GM20431 (cell line): ENCODE results near the gene PTPN13.
"Not testable (repeated sequence)": the region's sequence is repeated elsewhere in the genome, so short reads cannot be mapped to it uniquely, and the experiment has no call there.

Experiments
- in situ Hi-C: fragments of 300-500 bp; cut with MseI, MboI; formaldehyde crosslinking; loops from one replicate; pipeline ENCODE4 v1.15.0; 2020; ENCODE audit warnings: low sequenced_read_pairs; ENCODE audit not compliant: unreplicated experiment

PTPN13 gene

DNA sequence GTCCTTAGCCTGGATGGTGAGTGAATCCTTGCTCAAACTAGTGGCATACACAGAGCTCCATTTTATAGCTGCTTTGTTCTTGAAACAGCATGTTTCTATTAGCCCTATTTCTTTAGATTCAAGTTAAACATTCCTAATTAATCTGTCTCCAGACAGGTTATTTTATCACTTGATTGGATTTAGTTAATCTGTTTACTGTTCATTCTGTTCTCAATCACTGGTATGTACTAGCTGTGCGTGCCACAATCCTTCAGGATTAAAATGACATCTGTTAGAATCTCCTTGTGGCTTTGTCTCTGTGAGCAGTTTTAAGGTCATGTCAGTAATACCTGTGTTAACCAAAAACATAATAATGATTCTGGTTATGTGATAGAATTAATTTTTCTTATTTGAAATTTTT, 36.5 kb downstream of the PTPN13 start:
- in situ Hi-C loops = no loop called here

DNA sequence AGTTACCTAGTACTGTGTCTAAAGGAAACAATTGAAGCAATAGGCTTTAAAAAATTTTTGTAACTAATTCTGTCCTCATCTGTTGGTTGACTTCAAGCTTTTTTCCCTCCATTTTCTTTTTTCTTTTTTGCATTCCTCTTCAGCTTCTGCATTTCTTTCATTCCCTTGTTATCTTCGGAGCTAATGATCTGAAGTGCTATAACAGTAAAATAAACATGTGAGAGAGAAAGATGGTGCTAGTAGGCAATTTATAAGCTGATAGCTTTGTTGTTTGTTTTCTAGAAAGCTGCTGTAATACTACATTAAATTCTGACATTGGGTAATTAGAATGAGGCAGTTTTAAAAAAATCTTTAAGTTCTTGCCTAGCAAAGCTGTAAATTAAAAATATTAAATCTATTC, 37.1 kb downstream of the PTPN13 start:
- in situ Hi-C loops = no loop called here

DNA sequence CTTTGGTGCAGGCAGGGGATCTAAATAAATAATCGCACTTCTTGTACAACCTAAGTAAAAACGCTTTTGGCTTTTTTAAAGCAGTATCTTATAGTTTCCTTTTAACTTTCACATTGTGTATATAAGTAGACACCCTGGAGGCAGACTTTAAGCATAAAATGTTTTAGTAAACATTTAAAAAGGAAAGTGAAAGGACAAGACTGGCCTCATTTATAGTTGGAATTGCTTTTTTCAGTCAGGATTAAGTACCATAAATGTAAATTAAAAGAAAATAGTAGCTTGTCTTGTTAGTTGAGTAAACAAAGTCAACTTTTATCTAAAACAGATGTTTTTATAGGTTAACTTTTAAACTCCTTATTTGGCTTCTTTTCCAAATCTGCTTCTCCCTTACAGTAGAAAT, 39.7 kb downstream of the PTPN13 start:
- in situ Hi-C loops = no loop called here

DNA sequence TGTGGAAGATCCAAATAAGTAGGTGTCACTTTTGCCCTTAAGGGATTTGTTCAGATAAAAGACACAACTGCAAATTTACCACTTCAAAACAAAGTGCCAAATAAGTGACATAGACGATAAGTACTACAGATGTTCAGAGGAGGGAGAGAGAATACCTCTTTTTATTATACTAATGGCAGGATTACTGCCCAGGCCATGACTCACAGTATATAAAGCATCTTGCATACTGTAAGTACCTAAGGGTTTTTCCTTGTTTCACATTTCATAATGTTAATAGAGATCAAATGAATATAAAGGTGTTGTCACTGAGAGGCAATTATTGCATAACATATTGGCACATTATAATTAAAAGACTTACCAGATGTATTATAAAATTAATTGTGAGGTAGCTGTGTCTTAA, 46.4 kb downstream of the PTPN13 start:
- in situ Hi-C loops = no loop called here

DNA sequence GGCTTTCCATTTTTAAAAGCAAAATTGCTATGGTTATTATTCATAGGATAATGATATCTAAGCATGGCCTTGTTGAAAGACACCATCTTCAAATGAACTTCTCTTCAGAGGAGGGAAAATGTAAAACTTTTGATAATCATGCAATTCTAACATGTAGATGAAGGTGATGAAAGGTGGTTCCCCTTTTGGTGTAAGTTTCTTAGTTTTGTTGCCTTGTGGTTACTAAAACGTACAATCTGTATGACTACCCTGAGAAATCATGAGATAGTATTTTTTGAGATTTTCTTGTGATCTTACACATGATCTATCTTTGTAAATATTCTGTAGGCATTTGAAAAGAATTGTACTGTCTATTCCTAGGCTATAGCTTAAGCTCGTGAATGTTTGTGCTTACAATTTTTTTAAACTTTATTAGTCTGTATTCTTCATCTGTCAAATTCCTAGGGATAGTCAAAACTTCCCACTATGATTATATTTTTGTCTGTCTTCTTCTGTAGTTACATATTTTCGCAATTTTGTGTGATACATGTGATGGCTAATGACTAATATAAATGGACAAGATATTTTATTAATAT, 47.5 kb downstream of the PTPN13 start:
- in situ Hi-C loops = no loop called here

DNA sequence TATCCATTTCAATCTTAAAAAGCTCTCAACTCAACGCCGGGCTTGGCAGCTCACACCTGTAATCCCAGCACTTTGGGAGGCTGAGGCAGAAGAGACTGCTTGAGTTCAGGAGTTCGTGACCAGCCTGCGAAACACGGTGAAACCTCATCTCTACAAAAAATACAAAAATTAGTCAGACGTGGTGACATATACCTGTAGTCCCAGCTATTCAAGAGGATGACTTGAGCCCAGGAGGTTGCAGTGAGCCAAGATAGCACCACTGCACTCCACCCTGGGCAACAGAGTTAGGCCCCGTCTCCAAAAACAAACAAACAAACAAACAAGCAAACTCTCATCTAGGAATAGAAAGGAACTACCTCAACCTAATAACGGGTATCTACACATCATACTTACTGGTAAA, 50.8 kb downstream of the PTPN13 start:
- in situ Hi-C loops = no loop called here

DNA sequence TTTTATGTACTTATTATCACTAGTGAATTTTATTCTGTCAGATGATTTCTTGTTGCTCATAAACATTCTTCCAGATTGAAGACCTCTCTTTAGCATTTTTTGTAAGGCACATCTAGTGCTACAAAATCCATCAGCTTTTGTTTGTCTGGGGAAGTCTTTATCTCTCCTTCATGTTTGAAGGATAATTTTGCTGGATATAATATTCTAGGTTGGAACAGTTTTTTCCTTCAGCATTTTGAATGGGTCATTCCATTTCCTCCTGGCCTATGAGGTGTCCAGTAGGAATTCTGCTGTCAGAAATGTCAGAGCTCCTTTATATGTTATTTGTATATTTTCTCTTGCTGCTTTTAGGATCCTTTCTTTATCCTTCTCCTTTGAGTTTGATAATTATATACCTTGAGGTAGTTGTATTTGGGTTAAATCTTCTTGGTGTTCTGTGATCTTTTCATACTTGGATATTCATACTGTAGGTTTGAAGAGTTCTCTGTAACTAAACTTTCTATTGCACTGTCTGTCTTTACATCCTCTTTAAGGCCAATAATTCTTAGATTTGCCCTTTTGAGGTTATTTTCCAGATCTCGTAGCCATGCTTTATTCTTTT, 58.3 kb downstream of the PTPN13 start:
- in situ Hi-C loops = no loop called here

DNA sequence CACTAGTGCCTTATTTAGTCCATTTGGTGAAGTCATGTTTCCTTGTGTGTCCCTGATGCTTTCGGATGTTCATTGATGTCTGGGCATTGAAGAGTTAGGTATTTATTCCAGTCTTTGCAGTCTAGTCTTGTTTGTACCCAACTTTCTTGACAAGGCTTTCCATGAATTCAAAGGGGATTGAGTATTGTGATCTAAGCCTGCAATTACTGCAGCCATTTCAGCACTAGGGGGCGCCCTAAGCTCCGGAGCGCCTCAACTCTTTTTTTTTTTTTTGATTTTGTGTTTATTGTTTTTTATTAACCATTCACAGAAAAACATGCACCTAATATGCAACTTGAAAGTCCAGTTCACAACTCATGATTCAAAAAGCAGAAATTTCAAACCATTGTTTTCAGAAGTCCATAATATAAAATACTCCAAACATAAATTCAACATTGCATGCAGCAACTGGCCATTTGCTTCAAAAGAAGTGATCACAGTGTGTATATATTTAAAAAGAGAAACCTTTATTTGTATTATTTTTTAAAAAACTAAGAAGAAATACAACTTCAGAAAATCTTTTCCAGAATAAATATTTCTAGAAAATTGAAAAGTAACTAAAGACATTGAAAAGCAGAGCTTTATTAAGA, 59.2 kb downstream of the PTPN13 start:
- in situ Hi-C loops = no loop called here

DNA sequence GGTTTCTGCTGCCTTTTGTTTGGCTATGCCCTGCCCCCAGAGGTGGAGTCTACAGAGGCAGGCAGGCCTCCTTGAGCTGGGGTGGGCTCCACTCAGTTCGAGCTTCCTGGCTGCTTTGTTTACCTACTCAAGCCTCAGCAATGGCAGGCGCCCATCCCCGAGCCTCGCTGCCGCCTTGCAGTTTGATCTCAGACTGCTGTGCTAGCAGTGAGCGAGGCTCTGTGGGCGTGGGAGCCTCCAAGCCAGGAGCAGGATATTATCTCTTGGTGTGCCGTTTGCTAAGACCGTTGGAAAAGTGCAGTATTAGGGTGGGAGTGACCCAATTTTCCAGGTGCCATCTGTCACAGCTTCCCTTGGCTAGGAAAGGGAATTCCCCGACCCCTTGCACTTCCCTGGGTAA, 62.7 kb downstream of the PTPN13 start:
- in situ Hi-C loops = not testable (repeated sequence)

DNA sequence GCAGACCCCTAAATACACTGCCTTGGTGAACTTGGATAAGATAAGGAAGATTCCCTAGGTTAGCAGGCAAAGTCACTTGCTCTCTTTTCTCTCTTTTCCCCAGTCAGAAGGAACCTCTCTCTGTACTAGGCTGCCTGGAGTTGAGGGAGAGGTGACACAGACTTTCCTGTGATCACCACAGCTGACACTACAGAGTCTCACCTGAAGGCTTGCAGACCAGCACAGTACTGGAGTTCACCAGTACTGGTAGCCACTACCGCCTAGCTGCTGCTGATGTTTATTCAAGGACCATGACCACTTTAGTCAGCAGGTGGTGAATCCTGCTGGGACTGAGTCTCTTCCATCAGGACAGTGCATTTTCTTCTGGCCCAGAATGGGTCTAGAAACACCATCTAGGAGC, 63.3 kb downstream of the PTPN13 start:
- in situ Hi-C loops = no loop called here

DNA sequence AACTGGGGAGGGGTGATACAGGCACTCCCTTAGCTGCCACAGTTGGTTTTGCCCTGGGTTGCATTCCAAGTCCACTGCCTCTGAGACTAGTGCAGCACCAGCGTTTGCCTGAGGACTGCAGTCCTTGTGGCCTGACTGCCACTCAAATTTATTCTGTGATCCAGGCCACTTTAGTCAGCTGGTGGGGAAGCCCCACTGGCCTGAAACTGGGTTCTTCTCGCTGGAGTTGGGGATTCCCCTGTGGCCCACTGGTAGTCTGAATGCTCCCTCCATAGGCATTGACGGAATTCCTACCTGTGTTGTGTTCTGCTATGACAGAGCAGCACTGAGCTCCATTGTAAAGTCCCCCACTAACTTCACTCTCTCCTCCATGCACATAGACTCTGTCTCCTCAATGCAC, 63.8 kb downstream of the PTPN13 start:
- in situ Hi-C loops = no loop called here

DNA sequence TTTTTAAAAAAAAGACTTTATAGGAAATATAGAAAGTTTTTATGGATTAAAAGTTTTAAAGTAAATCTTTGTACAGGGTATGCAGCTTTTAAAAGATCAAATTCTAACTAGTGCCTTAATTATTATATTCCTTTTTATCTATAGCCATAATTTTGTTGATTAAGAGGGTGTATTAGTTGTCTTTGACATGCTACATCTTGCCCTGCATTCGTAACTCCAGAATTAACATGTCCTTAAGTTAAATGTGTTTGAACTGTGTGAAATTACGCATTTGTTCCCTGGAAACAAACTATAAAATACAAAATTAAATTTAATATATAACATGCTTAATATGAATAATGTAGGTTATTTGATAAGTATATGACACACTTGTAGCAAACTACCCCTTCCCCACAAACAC, 66.3 kb downstream of the PTPN13 start:
- in situ Hi-C loops = no loop called here

DNA sequence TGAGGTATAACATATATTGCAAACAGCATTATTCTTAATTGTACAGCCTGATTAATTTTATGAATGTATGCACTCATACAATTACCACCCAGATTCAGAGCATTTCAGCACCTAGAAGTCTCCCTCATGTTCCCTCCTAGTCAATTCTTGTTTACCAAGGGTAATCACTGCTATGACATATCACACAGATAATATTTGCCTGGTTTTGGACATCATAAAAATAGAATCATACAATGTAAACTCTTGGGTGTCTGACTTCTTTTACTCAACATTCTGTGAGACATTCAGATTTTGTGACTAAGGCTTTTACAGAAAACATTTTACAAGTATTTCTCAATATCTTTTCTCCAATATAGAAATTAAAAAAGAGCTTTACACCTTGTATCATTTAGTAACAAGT, 66.9 kb downstream of the PTPN13 start:
- in situ Hi-C loops = no loop called here

DNA sequence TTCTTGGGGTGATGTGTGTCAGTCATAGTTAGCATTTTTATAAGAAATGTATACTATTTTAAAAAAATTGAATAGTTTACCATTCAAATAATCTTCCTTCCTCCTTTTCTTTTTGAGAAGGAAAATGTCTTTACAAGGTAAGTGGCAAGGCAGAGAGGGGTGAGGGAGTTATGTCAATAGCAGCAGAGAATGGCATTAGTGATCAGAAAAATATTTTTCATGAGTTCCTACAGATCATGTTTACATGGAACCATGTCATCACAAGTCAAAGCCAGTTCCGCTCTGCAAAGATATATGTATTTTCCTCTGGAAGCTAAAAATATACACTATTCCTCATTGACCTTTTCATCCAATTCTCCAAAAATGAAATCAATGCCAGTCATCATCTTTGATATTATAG, 67.3 kb downstream of the PTPN13 start:
- in situ Hi-C loops = no loop called here

DNA sequence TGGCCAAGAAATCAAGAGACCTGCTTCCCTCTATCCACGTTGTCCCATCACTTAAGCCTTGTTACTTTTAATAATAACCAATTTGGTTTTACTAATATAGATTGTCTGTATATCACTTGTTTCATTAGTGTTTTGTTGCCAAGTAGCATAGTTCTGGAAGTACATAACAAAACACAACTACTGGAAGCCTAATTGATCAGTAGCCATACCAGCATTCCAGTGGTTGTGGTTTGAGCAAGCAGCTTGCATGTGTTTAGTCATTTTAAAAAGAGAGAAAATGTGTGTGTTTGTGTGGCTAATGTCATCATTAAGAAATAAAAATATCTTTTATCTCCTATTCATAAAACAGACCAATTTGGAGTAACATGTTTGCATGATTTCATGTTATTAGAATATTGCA, 70.8 kb downstream of the PTPN13 start:
- in situ Hi-C loops = no loop called here

DNA sequence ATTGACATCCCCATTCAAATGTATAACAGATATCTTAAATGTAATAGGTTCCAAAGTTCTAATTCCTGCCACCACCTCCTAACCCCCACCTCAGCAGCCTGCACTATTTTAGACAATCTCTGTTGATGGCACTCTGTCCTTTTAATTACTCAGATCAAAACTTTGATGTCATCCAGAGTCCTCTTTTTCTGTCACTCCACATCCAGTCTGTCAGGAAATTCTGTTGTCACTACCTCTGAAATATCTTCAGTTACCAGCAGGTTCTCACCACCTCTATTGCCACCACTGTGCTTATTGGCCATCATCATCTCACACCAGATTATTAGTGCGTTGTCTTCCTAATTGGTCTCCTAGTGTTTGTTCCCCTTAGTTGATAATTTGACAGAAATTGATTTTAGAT, 76.2 kb downstream of the PTPN13 start:
- in situ Hi-C loops = no loop called here

DNA sequence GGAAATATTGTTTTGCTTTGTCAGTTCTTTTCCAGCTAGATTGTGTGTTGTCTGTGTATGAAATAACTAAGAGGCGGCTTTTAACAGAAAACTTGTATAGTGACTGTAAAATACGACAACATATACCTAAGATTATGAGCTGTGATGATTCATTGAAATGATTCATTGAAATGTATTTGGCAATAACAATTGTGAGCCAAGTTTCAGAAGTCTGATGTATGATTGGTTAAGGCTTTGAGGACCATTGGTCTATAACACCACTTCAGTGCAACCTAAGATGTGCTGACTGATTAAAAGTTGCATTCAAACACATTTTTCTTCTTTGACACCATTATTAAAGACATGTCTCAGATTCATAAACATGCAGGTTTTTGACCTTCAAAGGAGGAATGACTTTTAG, 76.6 kb downstream of the PTPN13 start:
- in situ Hi-C loops = no loop called here

DNA sequence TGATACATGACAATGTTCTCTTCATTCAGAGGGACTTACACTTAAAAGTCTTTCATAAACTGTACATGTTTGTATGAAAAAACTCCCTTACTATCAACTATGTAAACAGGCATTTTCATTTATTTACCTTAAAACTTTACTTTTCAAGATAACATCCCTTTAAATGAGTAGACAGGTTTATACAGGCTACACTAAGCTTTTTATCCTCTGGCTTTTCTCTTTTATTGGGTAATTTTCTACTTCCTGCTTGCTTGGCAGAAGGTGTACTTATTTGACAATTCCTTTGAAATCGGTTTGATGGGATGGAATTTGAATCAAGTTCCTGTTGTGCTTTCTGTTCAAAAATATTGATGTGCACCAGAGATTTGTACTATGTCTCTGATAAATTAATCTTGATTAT, 81.4 kb downstream of the PTPN13 start:
- in situ Hi-C loops = no loop called here

DNA sequence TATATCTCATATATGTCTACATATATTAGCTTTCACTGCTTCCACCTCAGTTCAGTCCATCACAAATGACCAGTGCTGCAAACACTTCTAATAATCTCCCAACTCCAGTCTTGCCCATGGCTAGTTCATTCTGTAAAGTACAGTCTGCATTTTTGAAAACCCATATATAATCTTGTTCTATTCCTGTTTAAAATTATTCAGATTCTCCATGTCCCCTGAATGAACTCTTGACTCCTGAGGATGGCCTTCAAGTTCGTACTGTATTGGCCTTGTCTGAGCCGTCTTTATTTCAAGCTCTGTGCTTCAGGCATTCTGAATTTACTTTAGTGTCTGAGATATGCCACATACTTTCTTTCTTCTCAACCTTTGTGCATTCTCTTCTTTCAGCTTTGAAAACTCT, 84.7 kb downstream of the PTPN13 start:
- in situ Hi-C loops = no loop called here

DNA sequence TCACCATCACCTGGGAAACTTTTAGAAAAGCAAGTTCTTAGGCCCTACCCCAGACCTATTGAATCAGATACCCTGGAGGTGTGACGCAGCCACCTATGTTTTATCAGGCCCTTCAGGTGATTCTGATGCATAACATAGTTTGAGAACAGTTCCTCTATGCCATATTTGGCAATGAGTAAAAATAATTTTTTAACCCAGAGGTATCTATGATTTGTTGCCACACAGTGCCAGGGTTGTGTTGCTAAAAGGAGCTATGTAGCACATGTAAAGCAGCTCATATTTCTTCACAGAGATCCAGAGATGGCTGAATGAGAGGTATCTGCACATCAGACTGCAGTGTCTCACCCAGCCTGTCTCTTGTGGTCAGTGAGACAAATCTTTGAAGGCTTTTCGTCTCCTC, 85.3 kb downstream of the PTPN13 start:
- in situ Hi-C loops = no loop called here

DNA sequence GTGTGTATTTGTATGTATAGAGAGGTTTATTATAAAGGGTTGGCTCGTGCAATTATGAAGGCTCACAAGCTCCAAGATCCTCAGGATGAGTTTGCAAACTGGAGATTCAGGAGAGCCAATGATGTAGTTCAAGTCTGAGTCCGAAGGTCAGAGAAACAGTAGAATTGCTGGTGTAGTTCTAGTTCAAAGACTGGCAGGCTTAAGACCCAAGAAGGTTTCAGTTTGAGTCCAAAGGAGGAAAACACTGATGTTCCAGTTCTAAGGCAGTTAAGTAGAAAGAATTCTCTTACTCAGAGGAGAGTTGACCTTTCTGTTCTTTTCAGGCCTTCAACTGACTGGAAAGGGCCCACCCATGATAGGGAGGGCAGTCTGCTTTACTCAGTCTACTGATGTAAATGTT, 89.1 kb downstream of the PTPN13 start:
- in situ Hi-C loops = no loop called here

DNA sequence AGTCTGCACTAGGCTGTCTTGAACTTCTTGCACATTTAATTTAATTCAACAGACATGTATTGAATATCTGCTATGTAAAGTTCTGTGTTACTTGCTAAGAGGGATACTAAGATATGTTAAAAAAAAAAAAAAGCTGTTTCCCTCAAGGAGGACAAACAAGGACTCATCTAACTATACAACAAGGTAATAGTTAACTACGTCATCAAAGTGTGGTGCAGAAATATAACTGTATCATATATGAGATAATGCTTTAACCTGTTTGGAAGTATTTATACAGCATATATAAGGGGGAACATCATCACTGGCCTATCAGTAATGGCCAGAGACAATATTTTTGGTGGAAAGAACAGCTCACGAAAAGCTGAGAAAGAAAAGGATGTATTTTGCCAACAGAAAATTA, 89.9 kb downstream of the PTPN13 start:
- in situ Hi-C loops = no loop called here
